ENCODE data around the gene ENOX2.

GRCh38 chrX:130669233-130669632 lies 233.8 kb downstream of the ENOX2 start:
- TF ChIP-seq CTCF (conservative IDR thresholded peaks at IDR 0.05; ENCODE audit: low read length) = no peak
- no peak for TF ChIP-seq EZH2phosphoT487 (IDR thresholded peaks at IDR 0.05; ENCODE audit: borderline replicate concordance)
